Measurements from ENCODE around the gene TENT5D. TPM values are rescaled to one million over a fixed set of nuclear protein-coding genes. Genes with fewer than 3 reads are reported as not detected.
"Not testable (repeated sequence)": the region's sequence is repeated elsewhere in the genome, so short reads cannot be mapped to it uniquely, and the experiment has no call there.

TENT5D gene
- total RNA-seq, result not detected in 3 replicates

- Mint-ChIP-seq H3K4me3 (no peak within 1 kb of the TSS), H3K36me3 (no peaks in the 10 kb centered on the region), H3K27ac (no peak within 1 kb of the TSS), H3K9me3 (peaks cover 55% of the 10 kb centered on the region), H3K27me3 (ENCODE audit: low read depth) (no peaks in the 10 kb centered on the region), H3K4me1 (no peaks in the 10 kb centered on the region)
- TF ChIP-seq, protein P1, sequence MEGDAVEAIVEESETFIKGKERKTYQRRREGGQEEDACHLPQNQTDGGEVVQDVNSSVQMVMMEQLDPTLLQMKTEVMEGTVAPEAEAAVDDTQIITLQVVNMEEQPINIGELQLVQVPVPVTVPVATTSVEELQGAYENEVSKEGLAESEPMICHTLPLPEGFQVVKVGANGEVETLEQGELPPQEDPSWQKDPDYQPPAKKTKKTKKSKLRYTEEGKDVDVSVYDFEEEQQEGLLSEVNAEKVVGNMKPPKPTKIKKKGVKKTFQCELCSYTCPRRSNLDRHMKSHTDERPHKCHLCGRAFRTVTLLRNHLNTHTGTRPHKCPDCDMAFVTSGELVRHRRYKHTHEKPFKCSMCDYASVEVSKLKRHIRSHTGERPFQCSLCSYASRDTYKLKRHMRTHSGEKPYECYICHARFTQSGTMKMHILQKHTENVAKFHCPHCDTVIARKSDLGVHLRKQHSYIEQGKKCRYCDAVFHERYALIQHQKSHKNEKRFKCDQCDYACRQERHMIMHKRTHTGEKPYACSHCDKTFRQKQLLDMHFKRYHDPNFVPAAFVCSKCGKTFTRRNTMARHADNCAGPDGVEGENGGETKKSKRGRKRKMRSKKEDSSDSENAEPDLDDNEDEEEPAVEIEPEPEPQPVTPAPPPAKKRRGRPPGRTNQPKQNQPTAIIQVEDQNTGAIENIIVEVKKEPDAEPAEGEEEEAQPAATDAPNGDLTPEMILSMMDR (IDR thresholded peaks at IDR 0.05; ENCODE audit: unreplicated experiment), result no peak
- no peak for DNase-seq (ENCODE audit: low spot score in 2 of 2, unreplicated experiment in 2 of 2)
Observed at GRCh38 chrX:80420147-80420546, at the start of gene TENT5D. Gene TENT5D, plus strand, starts transcription at chrX:80420447. Its CDS starts 22,093 bp downstream, at chrX:80442540.

GRCh38 chrX:80385651-80386050 is 34.6 kb upstream of the TENT5D start:
- not testable (repeated sequence) for H3K27me3 Mint-ChIP-seq (ENCODE audit: low read depth); DNase-seq (ENCODE audit: low spot score in 2 of 2, unreplicated experiment in 2 of 2); H3K4me1 Mint-ChIP-seq; H3K36me3 Mint-ChIP-seq; H3K4me3 Mint-ChIP-seq; H3K27ac Mint-ChIP-seq
- H3K9me3 Mint-ChIP-seq, result peaks cover 56% of the 10 kb centered on the region

- H3K36me3 Mint-ChIP-seq, result no peaks in the 10 kb centered on the region
- H3K4me1 Mint-ChIP-seq, result no peaks in the 10 kb centered on the region
- H3K27ac Mint-ChIP-seq, result no peak overlapping the region
- no peak for DNase-seq (ENCODE audit: low spot score in 2 of 2, unreplicated experiment in 2 of 2)
- no peaks in the 10 kb centered on the region for H3K27me3 Mint-ChIP-seq (ENCODE audit: low read depth)
- H3K9me3 Mint-ChIP-seq, result peaks cover 57% of the 10 kb centered on the region
- TF ChIP-seq, protein P1 (IDR thresholded peaks at IDR 0.05; ENCODE audit: unreplicated experiment), result no peak
- H3K4me3 Mint-ChIP-seq, result no peak overlapping the region
Observed at GRCh38 chrX:80388206-80388605, 32.0 kb upstream of the TENT5D start.

DNA sequence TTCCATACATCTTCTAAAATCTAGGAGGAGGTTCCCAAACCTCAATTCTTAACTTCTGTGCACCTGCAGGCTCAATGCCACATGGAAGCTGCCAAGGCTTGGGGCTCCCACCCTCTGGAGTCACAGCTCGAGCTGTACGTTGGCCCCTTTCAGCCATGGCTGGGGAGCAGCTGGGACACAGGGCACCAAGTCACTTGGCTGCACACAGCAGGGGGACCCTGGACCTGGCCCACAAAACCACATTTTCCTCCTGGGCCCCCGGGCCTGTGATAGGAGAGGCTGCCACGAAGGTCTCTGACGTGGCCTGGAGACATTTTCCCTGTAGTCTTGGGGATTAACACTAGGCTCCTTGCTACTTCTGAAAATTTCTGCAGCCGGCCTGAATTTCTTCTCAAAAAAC is 8.2 kb upstream of the TENT5D start:
- no peak for DNase-seq (ENCODE audit: low spot score in 2 of 2, unreplicated experiment in 2 of 2)
- peaks cover 40% of the 10 kb centered on the region for H3K9me3 Mint-ChIP-seq
- H3K36me3 Mint-ChIP-seq, result no peaks in the 10 kb centered on the region
- H3K27ac Mint-ChIP-seq, result no peak overlapping the region
- no peak overlapping the region for H3K4me3 Mint-ChIP-seq
- TF ChIP-seq, protein P1 (IDR thresholded peaks at IDR 0.05; ENCODE audit: unreplicated experiment), result no peak
- no peaks in the 10 kb centered on the region for H3K4me1 Mint-ChIP-seq
- no peaks in the 10 kb centered on the region for H3K27me3 Mint-ChIP-seq (ENCODE audit: low read depth)

DNA sequence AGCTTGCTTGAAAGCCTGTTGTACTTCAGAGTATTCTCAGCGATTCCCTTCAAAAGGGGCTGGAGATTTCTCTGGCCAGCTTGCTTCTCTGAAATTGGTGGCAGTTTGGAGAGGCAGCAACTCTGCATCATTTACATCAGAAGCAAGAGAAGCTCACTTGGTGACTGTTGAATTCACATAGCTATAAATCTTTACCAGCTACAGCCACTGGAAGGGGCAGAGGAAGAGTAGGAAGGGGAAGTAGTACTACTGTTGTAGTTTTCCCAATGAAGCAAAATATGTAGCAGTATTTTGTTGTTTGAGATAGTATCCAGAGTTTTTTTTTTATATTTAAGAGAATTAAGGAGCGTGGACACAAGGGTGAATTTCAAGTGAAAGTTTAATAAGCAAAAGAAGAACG is 2.8 kb downstream of the TENT5D start:
- Mint-ChIP-seq H3K27me3 (ENCODE audit: low read depth) (no peaks in the 10 kb centered on the region), H3K36me3 (no peaks in the 10 kb centered on the region), H3K4me1 (no peaks in the 10 kb centered on the region), H3K27ac (no peak overlapping the region), H3K9me3 (peaks cover 46% of the 10 kb centered on the region), H3K4me3 (no peak overlapping the region)
- no peak for DNase-seq (ENCODE audit: low spot score in 2 of 2, unreplicated experiment in 2 of 2)
- TF ChIP-seq, protein P1 (IDR thresholded peaks at IDR 0.05; ENCODE audit: unreplicated experiment), result no peak

- Mint-ChIP-seq H3K4me3 (no peak overlapping the region), H3K9me3 (peaks cover 52% of the 10 kb centered on the region), H3K27ac (no peak overlapping the region), H3K4me1 (no peaks in the 10 kb centered on the region), H3K36me3 (no peaks in the 10 kb centered on the region), H3K27me3 (ENCODE audit: low read depth) (no peaks in the 10 kb centered on the region)
- DNase-seq (ENCODE audit: low spot score in 2 of 2, unreplicated experiment in 2 of 2), result no peak
- TF ChIP-seq, protein P1 (IDR thresholded peaks at IDR 0.05; ENCODE audit: unreplicated experiment), result no peak
Observed at GRCh38 chrX:80423744-80424143, 3.5 kb downstream of the TENT5D start.

All from mesothelial cell of epicardium (in vitro differentiated cells).